Gastrocnemius medialis (tissue), 4 donors: Measurements from ENCODE around the gene MAPK11.

Experiments
- CTCF ChIP-seq, 5 experiments: fragments of 450-650 bp in 3 of 5; fragments of 200-600 bp in 2 of 5; sonication (generic) in 2 of 5; IDR thresholded peaks in 4 of 5; conservative IDR thresholded peaks in 1 of 5; 1 replicate in 4 of 5; 2 replicates in 1 of 5; pipeline ENCODE4 v1.5.1; 2016 to 2019; ENCODE audit warnings: antibody characterized with exemption in 5 of 5, mild to moderate bottlenecking in 3 of 5, moderate library complexity in 3 of 5
- POLR2A ChIP-seq, 2 donors: fragments of 450-650 bp; IDR thresholded peaks; one replicate each; pipeline ENCODE4 v1.6.1; 2017; ENCODE audit warnings: antibody characterized with exemption in 2 of 2, mild to moderate bottlenecking in 2 of 2, moderate library complexity in 2 of 2

GRCh38 chr22:50318698-50319411, 48.7 kb upstream of the MAPK11 start:
- TF ChIP-seq CTCF (IDR thresholded peaks at IDR 0.05 in 4 of 5, conservative IDR thresholded peaks at IDR 0.05 in 1 of 5) (no peak), POLR2A (IDR thresholded peaks at IDR 0.05) (no peak)
